Activated CD4-positive, alpha-beta T cell treated with anti-CD3 and anti-CD28 coated beads for 36 hours (primary cell): ENCODE data around the gene TNS1. TPM values are rescaled to one million over a fixed set of nuclear protein-coding genes. Genes with fewer than 3 reads are reported as not detected.

ENCODE experiments used
- ATAC-seq: fragments of 200-7000 bp; cut with Tn5 transposase; one replicate; pipeline ENCODE4 v1.10.0; 2021; ENCODE audit warnings: mild to moderate bottlenecking, moderate library complexity
- CTCF ChIA-PET: fragments of 350-600 bp; sonication (Branson Sonifier 250); formaldehyde crosslinking; loops from one replicate; lab custom pipeline; 2021; ENCODE audit warnings: antibody characterized with exemption; lab: Charles Lee
- POLR2A ChIA-PET: fragments of 350-600 bp; sonication (Branson Sonifier 250); formaldehyde crosslinking; loops from one replicate; lab custom pipeline; 2021; ENCODE audit warnings: antibody characterized with exemption, inconsistent platforms; lab: Charles Lee
- DNase-seq: peaks from one replicate; pipeline ENCODE4 v3.0.0-alpha.2; 2020
- H3K27ac Mint-ChIP-seq: one replicate; pipeline ENCODE4 v1.8.0; 2021; ENCODE audit warnings: mixed read lengths
- H3K27me3 Mint-ChIP-seq: one replicate; pipeline ENCODE4 v1.8.0; 2021; ENCODE audit warnings: mixed read lengths
- H3K36me3 Mint-ChIP-seq: one replicate; pipeline ENCODE4 v1.8.0; 2021; ENCODE audit warnings: low read depth, mixed read lengths
- H3K4me1 Mint-ChIP-seq: one replicate; pipeline ENCODE4 v1.8.0; 2021; ENCODE audit warnings: mixed read lengths
- H3K4me3 Mint-ChIP-seq: one replicate; pipeline ENCODE4 v1.8.0; 2021; ENCODE audit warnings: mild to moderate bottlenecking, moderate library complexity, mixed read lengths
- H3K9me3 Mint-ChIP-seq: one replicate; pipeline ENCODE4 v1.8.0; 2021; ENCODE audit warnings: low read depth, mixed read lengths
- intact Hi-C, 2 experiments: fragments of 100-400 bp; cut with DNase I in 1 of 2; cut with micrococcal nuclease in 1 of 2; formaldehyde crosslinking; loops; one replicate each; pipeline versions ENCODE4 v1.14.2 to v1.15.1; 2022 to 2024; cut with DNase I, micrococcal nuclease
- total RNA-seq, 2 experiments: library from RNA; stranded (reverse); gene quantifications; one replicate each; pipeline ENCODE4 v1.2.3, GENCODE V29; 2021

TNS1 gene
- total RNA-seq, 2 experiments from 2014 or later, result 0.64 to 0.88 TPM

DNA sequence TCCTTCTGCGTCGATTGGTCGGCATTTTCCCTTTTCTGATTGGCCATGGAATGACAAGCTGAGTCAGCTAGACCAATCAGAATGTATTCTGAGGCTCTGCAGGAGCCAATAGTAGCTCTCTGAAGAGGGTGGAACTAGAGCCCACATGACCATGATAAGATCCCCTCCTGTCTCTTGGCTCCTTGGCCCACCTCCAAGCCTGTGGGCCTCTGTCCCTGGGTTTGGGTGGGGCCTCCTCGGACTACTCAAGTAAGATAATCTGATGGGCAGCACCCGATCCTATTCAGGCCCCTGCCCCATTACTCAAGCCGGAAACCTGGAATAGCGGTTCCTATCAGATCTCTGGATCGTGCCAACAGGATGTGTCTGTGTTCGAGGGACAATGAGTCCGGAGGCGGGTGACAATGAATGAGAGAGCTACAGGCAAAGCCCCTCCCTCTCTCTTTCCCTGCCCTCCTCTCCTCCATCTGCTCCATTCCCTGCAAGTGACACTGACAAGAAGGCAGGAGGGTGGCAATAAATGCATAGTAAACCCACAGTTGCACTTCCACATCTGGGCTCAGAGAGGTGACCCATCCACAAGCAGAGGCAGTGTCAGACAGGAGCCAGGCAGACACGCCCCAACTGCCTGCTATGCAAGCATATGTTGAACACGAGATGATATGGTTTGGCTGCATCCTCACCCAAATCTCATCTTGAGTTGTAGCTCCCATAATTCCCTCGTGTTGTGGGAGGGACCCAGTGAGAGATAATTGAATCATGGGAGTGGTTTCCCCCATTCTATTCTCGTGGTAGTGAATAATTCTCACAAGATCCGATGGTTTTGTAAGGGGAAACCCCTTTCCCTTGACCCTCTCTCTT, 114.7 kb downstream of the TNS1 start:
- no peak for ATAC-seq
- no peak overlapping the region for H3K27ac Mint-ChIP-seq
- no peaks in the 10 kb centered on the region for H3K36me3 Mint-ChIP-seq

DNA sequence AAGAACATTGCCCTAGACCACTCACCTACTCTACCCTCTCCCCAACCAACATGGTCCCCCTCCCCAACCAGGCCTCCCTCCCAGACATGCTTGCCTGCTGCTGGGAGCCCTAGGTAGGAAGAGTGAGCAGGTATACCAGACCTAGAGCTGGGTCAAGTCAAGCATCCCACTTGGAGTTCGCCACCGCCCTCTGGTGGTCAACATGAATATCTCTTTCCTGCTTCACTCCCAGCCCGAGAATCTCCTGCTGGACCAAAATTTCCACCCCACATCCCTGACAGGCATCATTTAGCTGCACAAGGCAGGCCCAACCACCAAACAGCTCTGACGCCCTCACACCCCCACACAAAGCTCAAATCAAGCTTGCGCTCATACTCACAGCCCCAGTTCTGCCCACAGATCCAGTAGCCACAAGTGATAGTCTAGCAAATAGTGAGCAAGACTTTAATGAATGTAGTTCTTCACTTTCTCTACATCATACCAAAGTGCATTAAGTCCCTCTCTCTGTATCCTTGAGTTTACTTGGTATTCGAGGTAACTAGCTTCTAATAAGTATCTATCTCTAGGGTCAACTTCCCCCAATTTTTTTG, 116.0 kb downstream of the TNS1 start:
- CTCF ChIA-PET, result interaction anchor here (0.5 to 9.0 kb wide), 25 partner anchors 10 to 1899 kb away, joined by 3 to 125 read pairs (median 3); no protein-coding TSS in a partner anchor
- H3K27me3 Mint-ChIP-seq, result peaks cover 4% of the 10 kb centered on the region
- POLR2A ChIA-PET, result no interaction called here

More for the DNA sequence above, 114.7 kb downstream of the TNS1 start:
- Mint-ChIP-seq H3K27me3 (peaks cover 4% of the 10 kb centered on the region), H3K9me3 (no peaks in the 10 kb centered on the region), H3K4me3 (no peak overlapping the region), H3K4me1 (no peaks in the 10 kb centered on the region)
- DNase-seq, result no peak
- POLR2A ChIA-PET, result no interaction called here
- CTCF ChIA-PET, result interaction anchor here (0.6 to 9.0 kb wide), 3 partner anchors 99 to 1117 kb away, joined by 3 to 125 read pairs (median 3); no protein-coding TSS in a partner anchor
- intact Hi-C loops, result loop anchor here in 1 of 2 experiments (2.0 kb wide), 1 partner anchor 101 kb away; no protein-coding TSS in a partner anchor

DNA sequence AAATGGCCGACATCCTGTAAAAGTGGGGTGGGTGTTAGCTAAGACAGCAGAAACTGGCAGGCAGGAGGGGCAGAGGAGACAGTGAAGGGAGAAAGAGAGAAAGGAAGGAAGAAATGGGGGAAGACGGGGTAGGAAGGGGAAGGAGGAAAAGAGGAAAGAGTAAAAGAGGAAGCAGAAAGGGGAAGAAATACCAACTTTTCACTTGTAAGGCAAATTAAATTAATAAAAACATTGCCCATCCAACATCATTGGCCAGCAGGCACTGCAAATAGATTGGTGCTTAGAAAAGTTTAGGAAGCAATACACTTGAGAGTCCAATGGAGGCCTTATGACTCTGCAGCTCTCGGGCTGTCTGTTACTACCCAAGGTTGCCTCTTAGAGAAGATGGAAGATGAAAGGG, 116.7 kb downstream of the TNS1 start:
- Mint-ChIP-seq H3K4me1 (no peaks in the 10 kb centered on the region), H3K4me3 (no peak overlapping the region), H3K27me3 (peaks cover 4% of the 10 kb centered on the region), H3K9me3 (no peaks in the 10 kb centered on the region), H3K27ac (no peak overlapping the region), H3K36me3 (no peaks in the 10 kb centered on the region)
- ChIA-PET POLR2A (no interaction called here), CTCF (interaction anchor here (0.5 to 9.0 kb wide), 15 partner anchors 9 to 1900 kb away, joined by 3 to 125 read pairs (median 3); no protein-coding TSS in a partner anchor)
- ATAC-seq (no peak), DNase-seq (no peak)
- intact Hi-C loops, result loop anchor here (1.0 to 2.0 kb wide), 3 partner anchors 97 to 103 kb away; no protein-coding TSS in a partner anchor

More for the DNA sequence above, 116.0 kb downstream of the TNS1 start:
- no peaks in the 10 kb centered on the region for H3K9me3 Mint-ChIP-seq
- no peak overlapping the region for H3K27ac Mint-ChIP-seq
- H3K4me3 Mint-ChIP-seq, result no peak overlapping the region
- DNase-seq, result peak; percentile 84
- peak; percentile 86 for ATAC-seq
- H3K36me3 Mint-ChIP-seq, result no peaks in the 10 kb centered on the region
- intact Hi-C loops, result loop anchor here (1.0 to 2.0 kb wide), 3 partner anchors 98 to 102 kb away; no protein-coding TSS in a partner anchor
- no peaks in the 10 kb centered on the region for H3K4me1 Mint-ChIP-seq

DNA sequence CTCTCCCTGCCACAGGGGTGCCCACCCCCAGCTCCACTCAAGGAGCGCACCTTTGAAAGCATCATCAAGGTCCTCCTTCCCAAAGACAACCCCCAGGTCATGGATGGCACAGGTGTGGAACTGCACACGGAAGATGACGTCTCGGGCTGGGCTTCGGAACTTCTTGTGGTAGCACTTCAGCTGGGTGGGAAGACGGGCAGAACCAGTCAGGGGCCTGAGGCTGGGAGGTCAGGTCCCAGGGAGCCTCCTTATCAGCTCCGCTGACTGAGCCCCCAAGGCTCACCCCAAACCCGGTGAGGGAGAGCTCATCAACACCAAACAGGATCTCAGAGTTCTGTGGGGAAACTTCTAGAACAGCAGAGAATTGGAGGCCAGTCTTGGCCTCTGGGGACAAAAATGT, 117.8 kb downstream of the TNS1 start:
- H3K27ac Mint-ChIP-seq, result no peak overlapping the region
- no peak for DNase-seq
- H3K36me3 Mint-ChIP-seq, result no peaks in the 10 kb centered on the region
- no peak overlapping the region for H3K4me3 Mint-ChIP-seq
- no peaks in the 10 kb centered on the region for H3K9me3 Mint-ChIP-seq
- ChIA-PET POLR2A (no interaction called here), CTCF (interaction anchor here (9.0 kb wide), 1 partner anchor 96 kb away, joined by 125 read pairs; no protein-coding TSS in a partner anchor)
- peaks cover 4% of the 10 kb centered on the region for H3K27me3 Mint-ChIP-seq
- no peak for ATAC-seq
- intact Hi-C loops, result no loop called here
- H3K4me1 Mint-ChIP-seq, result no peaks in the 10 kb centered on the region

DNA sequence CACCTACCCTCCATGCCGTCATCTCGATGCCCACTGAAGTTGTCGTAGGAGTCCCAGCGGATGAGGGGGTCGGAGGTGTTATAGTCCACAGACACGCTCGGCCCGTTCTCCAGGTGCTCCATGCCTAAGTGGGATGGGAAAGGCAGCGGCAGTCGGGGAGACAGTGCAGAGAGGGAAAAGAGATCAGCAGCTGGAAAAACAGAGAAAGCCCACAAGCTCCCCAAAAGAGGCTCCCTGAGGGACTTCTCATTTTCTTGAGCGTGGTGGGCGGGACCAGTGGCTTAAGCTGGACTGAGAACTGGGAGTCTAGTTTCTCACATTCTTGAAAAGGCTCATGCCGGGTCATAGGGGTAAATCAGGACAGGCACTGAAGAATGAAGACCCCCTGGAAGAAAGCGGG, 121.9 kb downstream of the TNS1 start:
- ChIA-PET CTCF (interaction anchor here (0.6 kb wide), 1 partner anchor 21 kb away, joined by 3 read pairs; no protein-coding TSS in a partner anchor), POLR2A (interaction anchor here (0.5 kb wide), 1 partner anchor 831 kb away, joined by 3 read pairs; no protein-coding TSS in a partner anchor)
- DNase-seq, result no peak

DNA sequence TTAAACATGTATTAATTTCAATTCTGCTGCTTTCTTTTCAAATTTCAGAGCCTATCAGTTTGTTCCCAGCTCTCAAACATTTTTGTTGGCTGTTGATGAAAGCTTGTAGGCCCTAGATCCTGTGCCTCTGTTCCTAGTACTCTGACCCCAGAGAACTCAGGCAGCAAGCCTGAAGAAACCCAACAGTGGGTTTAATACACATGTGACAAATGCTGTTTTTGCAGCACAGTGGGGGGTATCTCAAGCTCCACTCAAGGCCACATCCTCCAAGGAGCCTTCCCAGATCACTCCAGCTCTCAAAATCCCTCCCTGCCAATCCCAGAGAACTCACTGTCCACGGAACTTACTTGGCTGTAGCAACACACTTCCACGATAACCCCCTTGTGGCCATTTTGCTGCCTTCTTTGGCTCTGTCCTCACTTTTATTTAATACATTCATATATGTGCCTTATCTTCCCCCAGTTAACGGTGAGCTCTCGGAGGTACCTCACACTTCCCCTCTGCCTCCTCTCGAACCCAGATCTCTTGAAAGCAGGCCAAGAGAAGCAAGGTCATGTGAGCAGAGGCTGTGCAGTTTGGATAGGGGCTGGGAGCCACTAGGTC, 122.4 kb downstream of the TNS1 start:
- ChIA-PET CTCF (interaction anchor here (1.2 to 1.5 kb wide), 2 partner anchors 9 to 95 kb away, joined by 4 to 5 read pairs; no protein-coding TSS in a partner anchor), POLR2A (interaction anchor here (0.6 kb wide), 1 partner anchor 18 kb away, joined by 4 read pairs; no protein-coding TSS in a partner anchor)
- peaks cover 2% of the 10 kb centered on the region for H3K27me3 Mint-ChIP-seq
- H3K4me3 Mint-ChIP-seq, result no peak overlapping the region
- H3K36me3 Mint-ChIP-seq, result no peaks in the 10 kb centered on the region
- H3K9me3 Mint-ChIP-seq, result no peaks in the 10 kb centered on the region
- ATAC-seq (no peak), DNase-seq (no peak)
- no peak overlapping the region for H3K27ac Mint-ChIP-seq
- H3K4me1 Mint-ChIP-seq, result no peaks in the 10 kb centered on the region
- intact Hi-C loops, result no loop called here

More for the DNA sequence above, 121.9 kb downstream of the TNS1 start:
- Mint-ChIP-seq H3K4me1 (no peaks in the 10 kb centered on the region), H3K9me3 (no peaks in the 10 kb centered on the region), H3K36me3 (no peaks in the 10 kb centered on the region), H3K27ac (no peak overlapping the region), H3K4me3 (no peak overlapping the region), H3K27me3 (peaks cover 2% of the 10 kb centered on the region)
- no peak for ATAC-seq
- intact Hi-C loops, result no loop called here

DNA sequence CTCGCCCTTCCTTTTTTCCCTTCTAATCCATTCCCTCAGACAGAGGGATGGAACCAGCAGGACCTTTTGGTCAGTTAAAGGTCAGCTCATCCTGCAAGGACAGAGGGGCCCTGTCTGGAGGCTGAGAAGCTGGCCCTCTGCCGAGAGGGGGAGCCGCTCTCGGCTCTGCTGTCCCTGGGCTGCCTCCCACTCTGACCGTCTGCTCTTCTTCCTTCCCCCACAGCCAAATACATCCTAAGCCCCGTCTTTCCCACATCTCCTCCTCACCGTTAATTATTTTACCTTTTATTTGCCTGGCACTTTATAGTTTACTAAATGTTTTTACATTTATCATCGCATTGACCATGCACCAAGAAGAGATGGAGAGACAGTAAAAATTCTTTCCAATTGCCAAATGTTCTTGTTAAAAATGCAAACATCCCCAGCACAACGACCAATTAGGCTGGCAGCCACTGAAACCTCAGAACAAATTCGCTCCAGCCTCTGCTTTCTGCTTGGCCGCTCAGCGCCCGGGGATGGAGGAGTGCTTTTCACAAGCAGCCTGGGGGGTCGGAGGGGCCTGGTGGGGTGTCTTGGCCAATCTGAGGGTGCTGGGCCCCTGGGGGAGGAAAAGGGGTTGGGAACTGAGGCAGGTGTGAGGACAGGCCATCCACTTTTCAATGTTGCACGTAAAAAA, 123.7 kb downstream of the TNS1 start:
- no peak for ATAC-seq
- Mint-ChIP-seq H3K36me3 (no peaks in the 10 kb centered on the region), H3K9me3 (no peaks in the 10 kb centered on the region), H3K4me1 (no peaks in the 10 kb centered on the region), H3K4me3 (no peak overlapping the region), H3K27ac (no peak overlapping the region), H3K27me3 (peaks cover under 1% of the 10 kb centered on the region)
- ChIA-PET CTCF (interaction anchor here (1.2 to 1.5 kb wide), 2 partner anchors 10 to 94 kb away, joined by 4 to 5 read pairs; no protein-coding TSS in a partner anchor), POLR2A (no interaction called here)
- intact Hi-C loops, result no loop called here
- no peak for DNase-seq

DNA sequence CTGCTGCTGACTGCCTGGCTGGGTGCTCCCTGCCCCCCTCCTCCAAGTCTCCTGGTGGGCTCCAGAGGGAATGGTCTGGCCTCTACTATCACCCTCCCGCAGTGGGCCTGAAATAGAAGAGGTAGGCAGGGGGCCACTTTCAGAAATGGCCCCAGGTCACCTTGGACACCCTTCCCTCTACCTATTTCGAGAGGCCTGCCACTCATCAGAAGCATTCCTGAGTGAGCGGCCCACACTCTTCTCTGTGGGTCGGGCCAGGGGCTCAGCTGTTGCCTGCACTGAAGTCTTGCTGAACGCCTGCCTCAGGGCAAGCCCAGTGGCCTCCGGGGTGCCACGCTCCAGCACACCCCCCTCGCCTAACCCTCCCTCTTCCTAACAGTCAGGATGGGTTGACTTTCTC, 124.9 kb downstream of the TNS1 start:
- no peak for DNase-seq

DNA sequence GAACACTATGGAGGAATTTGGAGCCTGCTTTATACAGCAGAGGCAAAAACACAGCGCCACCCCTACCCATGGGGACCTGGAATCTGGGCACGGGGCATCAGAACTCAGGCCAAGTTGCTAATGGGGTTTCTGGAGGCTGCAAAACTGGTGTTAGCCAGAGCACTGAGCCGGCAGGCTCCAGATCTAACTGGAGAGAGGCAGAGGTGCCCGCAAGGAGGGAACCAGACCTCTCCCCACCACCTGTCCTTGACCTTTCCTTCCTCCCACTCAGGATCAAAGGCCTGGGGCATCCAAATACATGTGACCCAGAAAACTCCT, 126.6 kb downstream of the TNS1 start:
- Mint-ChIP-seq H3K9me3 (no peaks in the 10 kb centered on the region), H3K4me3 (no peak overlapping the region), H3K27me3 (no peaks in the 10 kb centered on the region), H3K4me1 (no peaks in the 10 kb centered on the region), H3K27ac (no peak overlapping the region), H3K36me3 (no peaks in the 10 kb centered on the region)
- intact Hi-C loops, result no loop called here
- ChIA-PET CTCF (interaction anchor here (1.2 kb wide), 1 partner anchor 11 kb away, joined by 5 read pairs; no protein-coding TSS in a partner anchor), POLR2A (no interaction called here)
- ATAC-seq, result no peak
- no peak for DNase-seq

More for the DNA sequence above, 124.9 kb downstream of the TNS1 start:
- Mint-ChIP-seq H3K4me3 (no peak overlapping the region), H3K36me3 (no peaks in the 10 kb centered on the region), H3K9me3 (no peaks in the 10 kb centered on the region), H3K27ac (no peak overlapping the region), H3K27me3 (no peaks in the 10 kb centered on the region), H3K4me1 (no peaks in the 10 kb centered on the region)
- POLR2A ChIA-PET, result no interaction called here
- ATAC-seq, result no peak
- intact Hi-C loops, result no loop called here
- CTCF ChIA-PET, result interaction anchor here (0.6 to 0.7 kb wide), 2 partner anchors 85 to 86 kb away, joined by 4 read pairs; no protein-coding TSS in a partner anchor

DNA sequence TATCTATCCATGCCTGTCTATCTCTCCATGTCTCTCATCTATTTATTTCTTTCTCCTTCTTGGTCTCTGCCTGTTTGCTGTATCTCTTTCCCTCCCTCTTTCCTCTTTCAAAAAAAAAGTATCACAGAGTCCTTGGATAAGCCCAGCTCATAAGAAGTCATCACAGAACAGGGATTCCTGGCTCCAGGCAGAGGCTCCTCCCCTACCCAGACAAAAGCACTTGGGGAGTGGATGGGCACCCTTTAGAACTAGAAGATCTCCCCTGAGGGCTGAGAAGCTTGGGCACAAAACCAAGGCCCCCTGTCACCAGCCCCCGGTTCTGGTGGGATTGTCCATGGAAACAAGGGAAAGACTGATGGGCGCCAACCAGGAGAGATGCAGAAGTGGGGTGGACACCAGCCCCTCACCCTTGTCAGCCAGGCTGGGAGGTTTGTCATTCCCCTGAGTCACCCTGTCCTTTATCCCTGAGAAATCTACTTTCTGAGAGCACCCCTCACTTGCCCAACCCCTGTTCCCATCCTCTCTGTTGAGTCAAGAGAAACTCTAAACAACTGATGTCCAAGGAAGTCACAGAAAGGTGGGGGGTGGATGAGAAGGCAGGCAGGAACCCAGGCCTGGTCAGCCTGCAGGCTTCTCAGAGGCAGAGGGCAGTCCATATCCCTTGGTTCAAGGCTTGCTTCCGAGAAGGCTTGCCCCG, 127.1 kb downstream of the TNS1 start:
- no peak overlapping the region for H3K27ac Mint-ChIP-seq
- no peaks in the 10 kb centered on the region for H3K27me3 Mint-ChIP-seq
- DNase-seq (no peak), ATAC-seq (no peak)
- no peaks in the 10 kb centered on the region for H3K4me1 Mint-ChIP-seq
- no peaks in the 10 kb centered on the region for H3K36me3 Mint-ChIP-seq
- no peaks in the 10 kb centered on the region for H3K9me3 Mint-ChIP-seq
- ChIA-PET CTCF (no interaction called here), POLR2A (no interaction called here)
- H3K4me3 Mint-ChIP-seq, result no peak overlapping the region
- intact Hi-C loops, result no loop called here
